IMR-90 (cell line): ENCODE results near the gene KAZN. TPM values are rescaled to one million over a fixed set of nuclear protein-coding genes. Genes with fewer than 3 reads are reported as not detected.

Experiments
- ATAC-seq: fragments of 200-7000 bp; cut with Tn5 transposase; 2 replicates; pipeline ENCODE4 v1.9.1; 2020; ENCODE audit warnings: low read depth, mild to moderate bottlenecking, moderate library complexity
- BruUV-seq: library from RNA; stranded (reverse); fragments of 400-500 nt; replicated peaks from 2 replicates; lab custom pipeline; 2021; lab: Mats Ljungman, UMichigan
- CTCF ChIA-PET: fragments of 300-600 bp; formaldehyde crosslinking; extraction: SDS; loops from one replicate; lab custom pipeline; 2021; ENCODE audit warnings: antibody characterized with exemption; lab: Yijun Ruan, JAX
- POLR2A ChIA-PET: fragments of 300-600 bp; sonication (Branson Sonifier 250); formaldehyde crosslinking; loops from one replicate; lab custom pipeline; 2022; ENCODE audit warnings: antibody characterized with exemption; ENCODE audit not compliant: unreplicated experiment; lab: Charles Lee
- DNase-seq: peaks from one replicate; pipeline ENCODE4 v3.0.0; 2013
- H2AFZ ChIP-seq: replicated peaks from 2 replicates; pipeline ENCODE3; 2013; ENCODE audit warnings: low read length, mild to moderate bottlenecking; ENCODE audit not compliant: poor library complexity
- H2AK5ac ChIP-seq: 2 replicates; pipeline ENCODE4 v1.6.1; 2013; ENCODE audit warnings: low read depth, low read length, inconsistent platforms
- H2AK9ac ChIP-seq: replicated peaks from 2 replicates; pipeline ENCODE3; 2013; ENCODE audit warnings: mild to moderate bottlenecking, low read depth, low read length, moderate library complexity; ENCODE audit not compliant: poor library complexity
- H2BK120ac ChIP-seq: 2 replicates; pipeline ENCODE4 v1.6.1; 2013; ENCODE audit warnings: low read depth, low read length, inconsistent platforms
- H2BK15ac ChIP-seq: 3 replicates; pipeline ENCODE4 v1.6.1; 2013; ENCODE audit warnings: low read depth, low read length, inconsistent platforms
- H2BK20ac ChIP-seq: 2 replicates; pipeline ENCODE4 v1.6.1; 2013; ENCODE audit warnings: low read depth, mild to moderate bottlenecking, inconsistent platforms, low read length, moderate library complexity
- H2BK5ac ChIP-seq: 2 replicates; pipeline ENCODE4 v1.6.1; 2013; ENCODE audit warnings: mild to moderate bottlenecking, low read depth, low read length, inconsistent platforms; ENCODE audit not compliant: poor library complexity, severe bottlenecking
- H3K14ac ChIP-seq: replicated peaks from 2 replicates; pipeline ENCODE4 v1.6.1; 2013; ENCODE audit warnings: low read depth, low read length, inconsistent platforms
- H3K18ac ChIP-seq: 2 replicates; pipeline ENCODE4 v1.6.1; 2013; ENCODE audit warnings: low read depth, low read length, control low read depth
- H3K23ac ChIP-seq: 2 replicates; pipeline ENCODE4 v1.6.1; 2013; ENCODE audit warnings: low read depth, low read length, inconsistent platforms
- H3K27ac ChIP-seq: 2 replicates; pipeline ENCODE4 v1.5.1; 2013; ENCODE audit warnings: mild to moderate bottlenecking, control low read depth, low read length; ENCODE audit not compliant: insufficient read depth
- H3K27me3 ChIP-seq: 2 replicates; pipeline ENCODE4 v1.6.1; 2013; ENCODE audit warnings: low read length; ENCODE audit not compliant: control insufficient read depth, insufficient read depth
- H3K36me3 ChIP-seq: 2 replicates; pipeline ENCODE4 v1.6.1; 2013; ENCODE audit warnings: low read length, mixed read lengths; ENCODE audit not compliant: control insufficient read depth, insufficient read depth
- H3K4ac ChIP-seq: 2 replicates; pipeline ENCODE4 v1.6.1; 2013; ENCODE audit warnings: low read depth, low read length, inconsistent platforms
- H3K4me1 ChIP-seq: 2 replicates; pipeline ENCODE4 v1.6.1; 2013; ENCODE audit warnings: low read length, mixed read lengths; ENCODE audit not compliant: control insufficient read depth, insufficient read depth
- H3K4me2 ChIP-seq: 2 replicates; pipeline ENCODE4 v1.6.1; 2013; ENCODE audit warnings: low read depth, mild to moderate bottlenecking, control low read depth, low read length, moderate library complexity
- H3K4me3 ChIP-seq: 2 replicates; pipeline ENCODE4 v1.5.1; 2013; ENCODE audit warnings: low read depth, mild to moderate bottlenecking, control low read depth, low read length, moderate library complexity; ENCODE audit not compliant: insufficient read depth
- H3K56ac ChIP-seq: 2 replicates; pipeline ENCODE4 v1.6.1; 2013; ENCODE audit warnings: low read length, inconsistent platforms; ENCODE audit not compliant: insufficient read depth; ENCODE audit errors: extremely low read depth
- H3K79me1 ChIP-seq, 2 experiments: 2 replicates each; pipeline ENCODE4 v1.6.1; 2013; ENCODE audit warnings: low read length in 2 of 2, inconsistent platforms in 1 of 2, low read depth in 1 of 2
- H3K9ac ChIP-seq: 2 replicates; pipeline ENCODE4 v1.6.1; 2013; ENCODE audit warnings: low read depth, low read length, control low read depth
- H3K9me1 ChIP-seq: 2 replicates; pipeline ENCODE4 v1.6.1; 2013; ENCODE audit warnings: low read length, inconsistent platforms; ENCODE audit not compliant: insufficient read depth
- H3K9me3 ChIP-seq: 2 replicates; pipeline ENCODE4 v1.6.1; 2013; ENCODE audit warnings: low read length; ENCODE audit not compliant: control insufficient read depth, insufficient read depth
- H4K20me1 ChIP-seq: 2 replicates; pipeline ENCODE4 v1.6.1; 2013; ENCODE audit warnings: low read length, inconsistent platforms; ENCODE audit not compliant: insufficient read depth
- H4K5ac ChIP-seq: 2 replicates; pipeline ENCODE4 v1.6.1; 2013; ENCODE audit warnings: mild to moderate bottlenecking, low read depth, low read length, control low read depth
- H4K8ac ChIP-seq, 2 experiments: 2 replicates each; pipeline ENCODE4 v1.6.1; 2013; ENCODE audit warnings: low read depth in 2 of 2, low read length in 2 of 2, control low read depth in 1 of 2, inconsistent platforms in 1 of 2
- H4K91ac ChIP-seq: 2 replicates; pipeline ENCODE4 v1.6.1; 2013; ENCODE audit warnings: low read depth, low read length, inconsistent platforms; ENCODE audit not compliant: insufficient read depth
- CTCF ChIP-seq: conservative IDR thresholded peaks from 2 replicates; pipeline ENCODE4 v1.5.1; 2012; ENCODE audit warnings: mild to moderate bottlenecking, low read depth, low read length, improper control_type of control experiment
- WGBS, 2 experiments: methylation state at CpG; one replicate each; pipeline versions ENCODE4 v1.1.5 to v1.1.7; 2013; ENCODE audit warnings: missing lambda C conversion rate in 2 of 2; ENCODE audit not compliant: insufficient read length in 1 of 2; ENCODE audit errors: extremely low coverage in 2 of 2; 5-methylcytosine and 5-hydroxymethylcytosine counted together
- dilution Hi-C: fragments of 300-500 bp; cut with HindIII; formaldehyde crosslinking; loops from one replicate; pipeline ENCODE4 v1.14.3; 2018; ENCODE audit warnings: low sequenced_read_pairs; ENCODE audit not compliant: unreplicated experiment
- in situ Hi-C: fragments of 300-500 bp; cut with MboI; formaldehyde crosslinking; loops from 3 replicates; pipeline ENCODE4 v1.14.3; 2019; ENCODE audit warnings: low sequenced_read_pairs, inconsistent platforms, mixed read lengths
- intact Hi-C: fragments of 100-400 bp; cut with micrococcal nuclease; formaldehyde crosslinking; loops from 2 replicates; pipeline ENCODE4 v1.10.0; 2022
- polyA plus RNA-seq, 3 experiments: library from polyadenylated mRNA; depleted of rRNA; stranded (reverse); fragments of >200 nt; gene quantifications; 2 replicates each; pipeline ENCODE4 v1.2.3, GENCODE V29; 2012; ENCODE audit warnings: low replicate concordance in 1 of 3
- total RNA-seq: library from RNA; depleted of rRNA; stranded (reverse); fragments of >200 nt; gene quantifications from 2 replicates; pipeline ENCODE4 v1.2.3, GENCODE V29; 2012

Gene KAZN
- total and polyA plus RNA-seq, 2 of the 4 experiments (the other 2 are of a cell fraction): 5.2 to 10.5 TPM

- Histone ChIP-seq H2BK120ac (no peak overlapping the region), H3K27ac (no peak overlapping the region), H4K91ac (no peak overlapping the region), H4K8ac (no peak overlapping the region), H2AK5ac (no peak overlapping the region), H3K14ac (no peak overlapping the region), H2AFZ (no peak overlapping the region), H3K9ac (no peak overlapping the region), H2BK20ac (no peak overlapping the region), H4K20me1 (no peaks in the 10 kb centered on the region), H3K56ac (no peak overlapping the region), H3K9me3 (no peaks in the 10 kb centered on the region), H3K4me3 (no peak overlapping the region), H3K79me1 (no peaks in the 10 kb centered on the region), H3K4me1 (no peaks in the 10 kb centered on the region; the same call in 1 of the 2 replicates), H2BK15ac (no peak overlapping the region), H3K36me3 (no peaks in the 10 kb centered on the region), H3K23ac (no peak overlapping the region), H4K5ac (no peak overlapping the region), H3K27me3 (no peaks in the 10 kb centered on the region), H3K18ac (no peak overlapping the region), H2AK9ac (no peak overlapping the region), H2BK5ac (no peak overlapping the region), H3K4me2 (no peak overlapping the region), H3K9me1 (no peaks in the 10 kb centered on the region), H3K4ac (no peak overlapping the region)
- WGBS, 2 experiments: no CpG with 5 or more reads among the region's 4 CpGs
- ATAC-seq (no peak), DNase-seq (no peak)
- CTCF ChIA-PET: interaction anchor here (0.6 kb wide), 1 partner anchor 7 kb away, joined by 3 read pairs; no protein-coding TSS in a partner anchor
- dilution Hi-C loops: no loop called here
- intact Hi-C loops: no loop called here
- BruUV-seq: no TSS peak
- in situ Hi-C loops: no loop called here
- TF ChIP-seq CTCF: no peak
- POLR2A ChIA-PET: no interaction called here
Observed at GRCh38 chr1:14812189-14812588, 213.7 kb downstream of the KAZN start.
